NOMO-1 treated with DMSO at 0.1 percent for 48 hours (cell line): Measurements from ENCODE around the gene DNPH1.

ENCODE experiments used
- DNase-seq: peaks from one replicate; lab custom pipeline; 2025; ENCODE audit not compliant: unreplicated experiment; lab: John Stamatoyannopoulos, UW

DNPH1 gene

DNA sequence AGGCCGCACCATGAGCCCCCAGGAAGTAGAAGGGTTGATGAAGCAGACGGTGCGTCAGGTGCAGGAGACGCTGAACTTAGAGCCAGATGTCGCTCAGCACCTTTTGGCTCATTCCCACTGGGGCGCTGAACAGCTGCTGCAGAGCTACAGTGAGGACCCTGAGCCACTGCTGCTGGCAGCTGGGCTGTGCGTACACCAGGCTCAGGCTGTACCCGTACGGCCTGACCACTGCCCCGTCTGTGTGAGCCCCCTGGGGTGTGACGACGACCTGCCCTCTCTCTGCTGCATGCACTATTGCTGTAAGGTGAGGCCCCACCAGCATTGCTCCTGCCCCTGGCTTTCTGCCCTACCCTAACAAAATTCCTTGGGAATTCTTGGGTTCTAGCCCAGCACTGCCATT lies 13.1 kb downstream of the DNPH1 start:
- no peak for DNase-seq

DNA sequence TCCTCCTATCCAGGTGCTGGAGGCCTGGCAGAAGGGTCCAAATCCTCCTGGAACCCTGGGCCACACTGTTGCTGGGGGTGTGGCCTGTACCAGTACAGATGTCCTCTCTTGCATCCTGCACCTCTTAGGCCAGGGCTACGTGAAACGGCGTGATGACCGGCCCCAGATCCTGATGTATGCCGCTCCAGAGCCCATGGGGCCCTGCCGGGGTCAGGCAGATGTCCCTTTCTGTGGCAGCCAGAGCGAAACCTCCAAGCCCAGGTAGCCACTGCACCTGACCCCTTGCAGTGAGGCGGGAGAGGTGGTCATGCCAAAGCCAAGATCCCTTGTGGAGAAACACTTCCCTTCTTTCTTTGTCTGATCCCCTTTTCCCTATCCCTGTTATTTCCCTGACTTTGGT lies 14.2 kb downstream of the DNPH1 start:
- no peak for DNase-seq

GRCh38 chr6:43213431-43213830 lies 15.8 kb downstream of the DNPH1 start:
- no peak for DNase-seq

DNA sequence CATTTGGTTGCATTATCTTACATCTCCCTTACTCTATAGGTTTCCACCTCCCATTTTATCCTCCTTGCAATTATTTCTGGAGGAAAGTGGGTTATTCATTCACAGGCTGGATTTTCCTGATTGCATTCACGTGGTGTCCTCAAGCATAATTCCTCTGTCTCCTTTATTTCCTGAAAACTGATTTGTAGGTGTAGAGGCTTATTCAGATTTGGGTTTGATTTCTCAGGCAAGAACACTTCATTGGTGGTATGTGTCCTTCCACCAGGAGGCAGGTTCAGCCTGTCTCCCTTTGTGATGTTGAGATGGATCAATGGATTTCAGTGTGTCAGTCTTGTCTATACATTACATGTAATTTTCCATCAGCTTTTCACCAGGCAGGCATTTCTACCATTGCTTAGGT lies 17.3 kb downstream of the DNPH1 start:
- no peak for DNase-seq

DNA sequence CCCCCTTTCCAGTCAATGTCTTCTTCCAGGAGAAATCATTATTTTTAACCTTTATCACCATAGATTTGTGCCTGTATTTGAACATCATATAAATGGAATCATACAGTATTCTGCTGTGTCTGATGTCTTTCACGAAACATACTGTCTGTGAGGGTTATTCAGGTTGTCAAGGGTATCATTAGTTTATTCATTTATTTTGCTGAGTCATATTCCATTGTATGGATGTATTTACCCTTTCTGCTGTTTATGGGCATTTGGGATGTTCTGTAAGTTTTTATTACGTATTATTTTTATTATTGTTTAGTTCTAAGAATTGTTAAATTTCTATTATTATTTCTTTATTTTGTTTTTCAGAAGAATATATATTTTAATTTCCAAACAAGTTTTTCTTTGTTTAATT lies 22.0 kb downstream of the DNPH1 start:
- no peak for DNase-seq

- no peak for DNase-seq
Observed at GRCh38 chr6:43205849-43206248, 23.4 kb downstream of the DNPH1 start.

- DNase-seq, result no peak
Observed at GRCh38 chr6:43204271-43205105, 24.8 kb downstream of the DNPH1 start.

DNA sequence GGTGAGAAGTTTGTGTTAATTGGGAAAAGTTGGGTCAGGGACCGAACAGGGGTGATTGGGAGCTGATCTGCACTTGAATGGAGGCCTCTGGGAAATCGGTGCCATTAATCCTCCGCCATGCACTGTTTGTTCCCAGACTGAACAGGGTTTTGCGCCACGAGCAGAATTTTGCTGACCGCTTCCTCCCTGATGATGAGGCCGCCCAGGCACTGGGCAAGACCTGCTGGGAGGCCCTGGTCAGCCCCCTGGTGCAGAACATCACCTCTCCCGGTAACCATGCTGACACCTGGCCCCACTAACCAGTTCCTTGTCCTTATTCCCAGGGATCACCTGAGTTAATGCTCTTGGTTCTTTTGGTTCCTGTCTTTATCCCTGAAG lies 25.6 kb downstream of the DNPH1 start:
- DNase-seq, result no peak

DNA sequence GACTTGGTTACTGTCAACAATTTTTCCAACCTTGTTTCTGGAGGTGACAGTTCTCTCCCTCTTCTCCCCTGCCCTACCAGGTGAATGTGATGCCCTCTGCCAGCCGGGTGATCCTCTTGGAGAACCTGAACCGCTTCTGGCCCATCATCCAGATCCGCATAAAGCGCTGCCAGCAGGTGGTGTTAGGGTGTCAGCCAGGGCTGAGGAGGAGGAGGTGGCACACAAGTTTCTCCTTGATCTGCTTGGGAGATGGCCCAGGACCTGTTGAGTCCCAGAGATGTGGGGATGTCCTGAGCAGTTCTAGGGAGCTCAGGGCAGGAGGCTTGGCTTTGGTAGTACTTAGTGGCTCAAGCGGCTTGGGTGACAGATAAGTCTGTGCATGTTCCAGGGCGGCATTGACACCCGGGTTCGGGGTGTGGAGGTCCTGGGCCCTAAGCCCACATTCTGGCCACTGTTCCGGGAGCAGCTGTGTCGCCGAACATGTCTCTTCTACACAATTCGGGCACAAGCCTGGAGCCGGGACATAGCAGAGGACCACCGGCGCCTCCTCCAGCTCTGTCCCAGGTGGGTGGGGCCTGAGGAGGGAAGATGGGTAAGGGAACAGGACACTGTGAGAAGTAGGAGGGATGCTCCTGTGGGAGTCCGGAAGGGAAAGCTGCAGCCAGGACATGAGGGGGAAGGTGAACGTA lies 26.1 kb downstream of the DNPH1 start:
- DNase-seq, result no peak

GRCh38 chr6:43202451-43202850 lies 26.8 kb downstream of the DNPH1 start:
- DNase-seq, result no peak

DNA sequence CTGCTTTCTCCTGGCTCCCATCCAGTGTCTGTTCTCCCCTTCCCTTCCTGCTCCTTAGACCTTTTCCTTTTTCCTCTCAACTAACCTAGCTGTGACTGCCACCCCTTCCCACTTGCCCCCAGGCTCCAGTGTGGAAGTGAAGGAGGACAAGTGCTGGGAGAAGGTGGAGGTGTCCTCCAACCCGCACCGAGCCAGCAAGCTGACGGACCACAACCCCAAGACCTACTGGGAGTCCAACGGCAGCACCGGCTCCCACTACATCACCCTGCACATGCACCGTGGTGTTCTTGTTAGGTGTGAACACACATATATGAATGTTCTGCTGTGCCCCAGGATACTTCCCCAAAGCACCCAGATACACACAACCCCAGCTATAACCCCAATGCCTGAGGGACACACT lies 28.7 kb downstream of the DNPH1 start:
- no peak for DNase-seq

- no peak for DNase-seq
Observed at GRCh38 chr6:43199912-43200311, 29.4 kb downstream of the DNPH1 start.

DNA sequence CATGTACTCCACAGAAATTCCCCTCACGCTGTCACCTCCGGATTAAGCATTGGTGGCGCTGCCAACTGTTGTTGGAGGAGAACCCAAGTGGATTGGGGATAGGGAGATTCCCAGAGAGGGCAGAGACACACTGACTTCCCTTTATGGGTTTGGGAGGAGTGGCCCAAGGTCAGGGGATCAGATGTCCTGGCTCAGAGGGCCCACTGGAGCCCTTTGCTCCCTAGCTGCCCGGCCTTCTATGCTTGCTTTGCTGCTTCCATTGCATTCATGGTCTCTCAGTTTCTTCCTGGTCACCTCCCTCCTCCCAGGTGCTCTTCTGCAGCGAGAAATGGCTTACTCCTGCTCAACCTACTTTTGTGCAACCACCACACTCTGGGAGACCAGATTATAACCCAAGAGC lies 32.9 kb downstream of the DNPH1 start:
- no peak for DNase-seq

GRCh38 chr6:43193929-43194328 lies 35.4 kb downstream of the DNPH1 start:
- DNase-seq, result no peak

DNA sequence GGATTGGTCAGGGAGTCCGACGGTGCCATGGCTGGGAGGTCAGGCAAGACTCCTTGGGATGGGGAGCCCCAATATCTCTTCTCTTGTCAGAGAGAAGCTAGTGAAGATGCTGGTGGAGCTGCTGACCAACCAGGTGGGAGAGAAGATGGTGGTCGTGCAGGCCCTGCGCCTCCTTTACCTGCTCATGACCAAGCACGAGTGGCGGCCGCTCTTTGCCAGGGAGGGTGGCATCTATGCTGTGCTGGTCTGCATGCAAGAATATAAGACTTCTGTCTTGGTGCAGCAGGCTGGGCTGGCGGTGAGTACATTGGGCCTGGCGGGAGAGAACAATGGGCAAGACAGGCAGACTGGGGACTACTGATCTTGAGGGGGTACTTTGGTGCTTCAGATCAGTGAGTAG lies 36.4 kb downstream of the DNPH1 start:
- DNase-seq, result no peak

DNA sequence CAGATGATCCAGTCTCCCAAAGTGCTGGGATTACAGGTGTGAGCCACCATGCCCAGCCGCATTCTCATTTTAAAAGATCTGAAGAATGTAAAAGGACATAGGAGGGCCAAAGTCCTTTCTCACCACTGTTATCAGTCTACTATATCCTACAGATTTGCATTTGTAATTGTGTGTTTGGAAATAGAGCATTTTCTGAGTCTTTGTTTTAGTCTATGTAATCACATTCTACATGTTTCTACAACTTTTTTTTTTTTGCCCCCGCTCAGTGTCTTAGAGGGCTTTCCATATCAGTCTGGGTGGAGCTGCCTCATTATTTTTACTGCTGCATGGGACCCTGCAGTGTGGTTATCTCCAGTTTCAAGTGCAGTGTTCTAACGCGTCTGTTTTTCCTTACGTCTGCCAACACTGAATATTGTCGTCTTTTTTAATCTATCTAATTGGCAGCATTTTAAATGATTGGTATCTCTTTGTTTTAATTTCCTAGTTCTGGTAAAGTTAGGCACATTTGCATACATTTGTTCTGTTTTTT lies 39.4 kb downstream of the DNPH1 start:
- no peak for DNase-seq

DNA sequence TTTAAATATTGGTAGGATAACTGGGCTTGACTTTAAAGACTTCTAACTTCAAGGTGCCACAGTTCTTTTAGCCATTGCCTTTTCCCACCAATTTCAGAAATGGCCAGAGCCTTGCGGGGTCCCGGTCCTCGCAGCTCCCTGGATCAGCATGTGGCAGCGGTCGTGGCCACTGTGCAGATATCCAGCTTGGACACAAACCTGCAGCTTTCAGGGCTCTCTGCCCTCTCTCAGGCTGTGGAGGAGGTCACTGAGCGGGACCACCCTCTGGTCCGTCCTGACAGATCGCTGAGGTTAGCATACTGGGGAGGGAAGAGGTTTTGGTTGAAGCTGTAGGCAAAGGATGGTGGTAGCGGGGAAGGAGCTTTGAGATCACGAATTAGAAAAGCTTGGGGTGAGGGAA lies 40.9 kb downstream of the DNPH1 start:
- no peak for DNase-seq

GRCh38 chr6:43187821-43188220 lies 41.5 kb downstream of the DNPH1 start:
- no peak for DNase-seq

DNA sequence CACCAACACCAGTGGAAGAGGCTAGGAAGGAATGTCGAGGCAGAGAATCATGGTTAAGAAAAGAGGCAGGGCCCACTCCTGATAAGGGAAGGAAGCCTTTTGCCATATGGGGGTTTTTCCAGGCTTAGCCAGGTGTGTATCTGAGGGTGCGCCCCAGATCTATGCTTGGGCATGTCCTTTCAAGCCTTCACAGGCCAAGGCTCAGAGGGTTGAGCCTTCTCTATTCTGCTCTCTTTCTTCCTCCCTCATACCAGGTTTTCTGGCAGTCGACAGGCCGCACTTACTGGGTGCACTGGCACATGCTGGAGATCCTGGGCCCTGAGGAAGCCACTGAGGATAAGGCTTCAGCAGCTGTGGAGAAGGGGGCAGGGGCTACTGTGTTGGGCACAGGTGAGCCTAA lies 42.6 kb downstream of the DNPH1 start:
- no peak for DNase-seq

GRCh38 chr6:43186019-43186418 lies 43.3 kb downstream of the DNPH1 start:
- no peak for DNase-seq

- DNase-seq, result no peak
Observed at GRCh38 chr6:43185391-43185985, 43.8 kb downstream of the DNPH1 start.
